SK-N-MC (cell line): ENCODE data around the gene PBX3.

Source experiments
- EZH2 ChIP-seq: fragments of 200-600 bp; sonication (generic); IDR thresholded peaks from one replicate; pipeline ENCODE4 v1.6.1; 2017; ENCODE audit warnings: antibody characterized with exemption
- FOXP2 ChIP-seq: optimal IDR thresholded peaks from 2 replicates; pipeline ENCODE3; 2011; ENCODE audit warnings: mild to moderate bottlenecking, moderate library complexity; ENCODE audit not compliant: insufficient read depth; ENCODE audit errors: extremely low read length, control extremely low read depth
- POLR2AphosphoS5 ChIP-seq: IDR thresholded peaks from 2 replicates; pipeline ENCODE4 v1.6.1; 2012; ENCODE audit warnings: mild to moderate bottlenecking, low read depth, low read length, borderline replicate concordance

- TF ChIP-seq EZH2: no peak
- no peak for TF ChIP-seq POLR2AphosphoS5
- no peak for TF ChIP-seq FOXP2
Observed at GRCh38 chr9:125973547-125973946, 226.4 kb downstream of the PBX3 start.
